ENCODE data around the gene CHIA.
"Not testable (repeated sequence)": the region's sequence is repeated elsewhere in the genome, so short reads cannot be mapped to it uniquely, and the experiment has no call there.

The CHIA gene

GRCh38 chr1:111354584-111354983 lies 63.9 kb downstream of the CHIA start:
- no peak overlapping the region for H2AFZ ChIP-seq (ENCODE audit: low read depth, low read length)
- H3K79me2 ChIP-seq (ENCODE audit: insufficient read depth, low read length), result no peaks in the 10 kb centered on the region
- no peak overlapping the region for H3K4me3 ChIP-seq (ENCODE audit: low read depth in 1 of 2, low read length in 2 of 2)
- peak; percentile 43 for DNase-seq
- peak; percentile 92 for ATAC-seq (ENCODE audit: insufficient read depth, low read depth)
- no peak overlapping the region for H3K4me2 ChIP-seq (ENCODE audit: insufficient read depth, low read length)
- H3K27ac ChIP-seq (ENCODE audit: low read length), result no peak overlapping the region
- no peaks in the 10 kb centered on the region for H3K27me3 ChIP-seq (ENCODE audit: insufficient read depth, low read length, poor library complexity)
- peaks cover 23% of the 10 kb centered on the region for H3K4me1 ChIP-seq (ENCODE audit: insufficient read depth, low read length)
- H3K36me3 ChIP-seq (ENCODE audit: insufficient read depth, low read length), result no peaks in the 10 kb centered on the region
- no peak overlapping the region for H3K9ac ChIP-seq (ENCODE audit: low read depth, low read length)
- no peak for TF ChIP-seq CTCF (IDR thresholded peaks at IDR 0.05; ENCODE audit: borderline replicate concordance, extremely low read depth, low read length, poor library complexity, severe bottlenecking)
- TF ChIP-seq EZH2 (IDR thresholded peaks at IDR 0.05; ENCODE audit: borderline replicate concordance, low read depth, low read length, severe bottlenecking), result no peak
- H3K9me3 ChIP-seq (ENCODE audit: insufficient read depth, low read length, severe bottlenecking), result no peaks in the 10 kb centered on the region
- no peaks in the 10 kb centered on the region for H4K20me1 ChIP-seq (ENCODE audit: insufficient read depth, low read length)

GRCh38 chr1:111358964-111359363 lies 68.3 kb downstream of the CHIA start:
- no peaks in the 10 kb centered on the region for H3K36me3 ChIP-seq (ENCODE audit: insufficient read depth, low read length)
- no peaks in the 10 kb centered on the region for H3K79me2 ChIP-seq (ENCODE audit: insufficient read depth, low read length)
- no peak overlapping the region for H3K4me3 ChIP-seq (ENCODE audit: low read depth in 1 of 2, low read length in 2 of 2)
- H3K4me2 ChIP-seq (ENCODE audit: insufficient read depth, low read length), result no peak overlapping the region
- no peak overlapping the region for H3K9ac ChIP-seq (ENCODE audit: low read depth, low read length)
- H3K27me3 ChIP-seq (ENCODE audit: insufficient read depth, low read length, poor library complexity), result no peaks in the 10 kb centered on the region
- H3K4me1 ChIP-seq (ENCODE audit: insufficient read depth, low read length), result peaks cover 19% of the 10 kb centered on the region
- DNase-seq (no peak), ATAC-seq (ENCODE audit: insufficient read depth, low read depth) (no peak)
- H2AFZ ChIP-seq (ENCODE audit: low read depth, low read length), result no peak overlapping the region
- H3K27ac ChIP-seq (ENCODE audit: low read length), result no peak overlapping the region
- no peaks in the 10 kb centered on the region for H4K20me1 ChIP-seq (ENCODE audit: insufficient read depth, low read length)
- TF ChIP-seq EZH2 (IDR thresholded peaks at IDR 0.05; ENCODE audit: borderline replicate concordance, low read depth, low read length, severe bottlenecking), result no peak
- TF ChIP-seq CTCF (IDR thresholded peaks at IDR 0.05; ENCODE audit: borderline replicate concordance, extremely low read depth, low read length, poor library complexity, severe bottlenecking), result no peak
- H3K9me3 ChIP-seq (ENCODE audit: insufficient read depth, low read length, severe bottlenecking), result no peaks in the 10 kb centered on the region

GRCh38 chr1:111359376-111359775 lies 68.7 kb downstream of the CHIA start:
- H3K27ac ChIP-seq (ENCODE audit: low read length), result no peak overlapping the region
- no peak overlapping the region for H3K4me3 ChIP-seq (ENCODE audit: low read depth in 1 of 2, low read length in 2 of 2)
- no peaks in the 10 kb centered on the region for H3K9me3 ChIP-seq (ENCODE audit: insufficient read depth, low read length, severe bottlenecking)
- H4K20me1 ChIP-seq (ENCODE audit: insufficient read depth, low read length), result no peaks in the 10 kb centered on the region
- DNase-seq (no peak), ATAC-seq (ENCODE audit: insufficient read depth, low read depth) (no peak)
- no peak overlapping the region for H3K9ac ChIP-seq (ENCODE audit: low read depth, low read length)
- no peaks in the 10 kb centered on the region for H3K27me3 ChIP-seq (ENCODE audit: insufficient read depth, low read length, poor library complexity)
- H3K79me2 ChIP-seq (ENCODE audit: insufficient read depth, low read length), result no peaks in the 10 kb centered on the region
- H3K36me3 ChIP-seq (ENCODE audit: insufficient read depth, low read length), result no peaks in the 10 kb centered on the region
- TF ChIP-seq EZH2 (IDR thresholded peaks at IDR 0.05; ENCODE audit: borderline replicate concordance, low read depth, low read length, severe bottlenecking) (no peak), CTCF (IDR thresholded peaks at IDR 0.05; ENCODE audit: borderline replicate concordance, extremely low read depth, low read length, poor library complexity, severe bottlenecking) (no peak)
- no peak overlapping the region for H3K4me2 ChIP-seq (ENCODE audit: insufficient read depth, low read length)
- peaks cover 15% of the 10 kb centered on the region for H3K4me1 ChIP-seq (ENCODE audit: insufficient read depth, low read length)
- H2AFZ ChIP-seq (ENCODE audit: low read depth, low read length), result no peak overlapping the region

- ATAC-seq (ENCODE audit: insufficient read depth, low read depth); DNase-seq; H3K36me3 ChIP-seq (ENCODE audit: insufficient read depth, low read length): not testable (repeated sequence)
Observed at GRCh38 chr1:111360257-111360656, 69.6 kb downstream of the CHIA start.

More at GRCh38 chr1:111360257-111360656, 69.6 kb downstream of the CHIA start:
- not testable (repeated sequence) for H3K4me2 ChIP-seq (ENCODE audit: insufficient read depth, low read length); H3K9ac ChIP-seq (ENCODE audit: low read depth, low read length); H3K4me1 ChIP-seq (ENCODE audit: insufficient read depth, low read length); H3K27me3 ChIP-seq (ENCODE audit: insufficient read depth, low read length, poor library complexity); H2AFZ ChIP-seq (ENCODE audit: low read depth, low read length); H4K20me1 ChIP-seq (ENCODE audit: insufficient read depth, low read length); H3K4me3 ChIP-seq (ENCODE audit: low read depth in 1 of 2, low read length in 2 of 2); H3K27ac ChIP-seq (ENCODE audit: low read length); H3K9me3 ChIP-seq (ENCODE audit: insufficient read depth, low read length, severe bottlenecking); H3K79me2 ChIP-seq (ENCODE audit: insufficient read depth, low read length)
